ENCODE measurements around the gene RPRD1B. TPM values are rescaled to one million over a fixed set of nuclear protein-coding genes. Genes with fewer than 3 reads are reported as not detected.

RPRD1B gene
- polyA plus RNA-seq, 2 donors = 4.9 to 10.2 TPM

DNA sequence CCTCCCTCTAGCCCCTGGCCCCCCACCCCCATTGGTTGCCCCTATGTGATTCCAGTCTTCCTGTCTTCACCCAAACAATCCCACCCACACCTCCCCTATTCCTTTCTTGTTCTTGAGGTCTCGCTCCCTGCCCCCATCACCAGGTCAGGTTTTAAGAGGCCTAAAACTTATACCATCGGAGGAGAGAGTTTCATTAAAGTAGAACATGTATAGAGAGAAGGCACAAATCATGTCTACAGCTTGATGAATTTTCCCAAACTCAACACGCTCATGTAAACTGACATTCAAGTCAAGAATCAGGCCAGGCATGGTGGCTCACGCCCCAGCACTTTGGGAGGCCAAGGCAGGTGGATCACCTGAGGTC, 87.1 kb downstream of the RPRD1B start:
- no peak overlapping the region for H3K4me3 ChIP-seq (ENCODE audit: low read depth in 1 of 2, low read length in 2 of 2)

DNA sequence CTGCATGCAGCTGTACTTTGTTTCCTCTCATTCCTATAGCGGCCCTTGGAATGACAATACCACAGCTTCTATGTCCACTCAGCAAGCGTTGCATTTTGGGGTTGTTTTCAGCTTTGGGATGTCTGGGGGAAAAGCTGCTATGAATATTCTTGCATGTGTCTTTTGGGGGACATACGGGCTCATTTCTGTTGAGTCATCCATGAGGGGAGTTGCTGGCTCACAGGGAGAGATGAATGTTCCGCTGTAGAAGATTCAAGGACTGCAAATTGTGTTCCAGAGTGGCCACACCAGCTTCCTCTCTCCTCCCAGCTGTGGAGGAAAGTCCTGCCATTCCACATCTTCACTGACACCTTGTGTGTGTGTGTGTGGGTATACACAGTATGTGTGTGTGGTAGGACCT, 88.2 kb downstream of the RPRD1B start:
- 88 to 95% methylated on average over 4 of the region's 4 CpGs for WGBS, 2 donors
- H3K27ac ChIP-seq (ENCODE audit: low read depth in 2 of 2, low read length in 1 of 2) = no peak overlapping the region
- no peak overlapping the region for H3K4me3 ChIP-seq (ENCODE audit: low read depth in 1 of 2, low read length in 2 of 2)
- H3K27me3 ChIP-seq (ENCODE audit: control insufficient read depth in 1 of 2, insufficient read depth in 2 of 2, low read length in 2 of 2) = no peaks in the 10 kb centered on the region
- H3K4me1 ChIP-seq (ENCODE audit: control insufficient read depth in 2 of 2, insufficient read depth in 2 of 2, low read length in 1 of 2) = peaks cover 0 to 9% of the 10 kb centered on the region in 2 donors
- H3K36me3 ChIP-seq (ENCODE audit: control insufficient read depth in 2 of 2, insufficient read depth in 2 of 2, low read length in 1 of 2) = no peaks in the 10 kb centered on the region
- H3K9me3 ChIP-seq (ENCODE audit: control insufficient read depth in 2 of 2, insufficient read depth in 1 of 2, low read depth in 1 of 2, low read length in 1 of 2) = no peaks in the 10 kb centered on the region

More for the DNA sequence above, 87.1 kb downstream of the RPRD1B start:
- H3K4me1 ChIP-seq (ENCODE audit: control insufficient read depth in 2 of 2, insufficient read depth in 2 of 2, low read length in 1 of 2) = peaks cover 0 to 2% of the 10 kb centered on the region in 2 donors
- H3K27me3 ChIP-seq (ENCODE audit: control insufficient read depth in 1 of 2, insufficient read depth in 2 of 2, low read length in 2 of 2) = no peaks in the 10 kb centered on the region
- 96 to 98% methylated on average over 4 of the region's 4 CpGs for WGBS, 2 donors
- H3K36me3 ChIP-seq (ENCODE audit: control insufficient read depth in 2 of 2, insufficient read depth in 2 of 2, low read length in 1 of 2) = no peaks in the 10 kb centered on the region
- H3K27ac ChIP-seq (ENCODE audit: low read depth in 2 of 2, low read length in 1 of 2) = no peak overlapping the region
- no peaks in the 10 kb centered on the region for H3K9me3 ChIP-seq (ENCODE audit: control insufficient read depth in 2 of 2, insufficient read depth in 1 of 2, low read depth in 1 of 2, low read length in 1 of 2)

DNA sequence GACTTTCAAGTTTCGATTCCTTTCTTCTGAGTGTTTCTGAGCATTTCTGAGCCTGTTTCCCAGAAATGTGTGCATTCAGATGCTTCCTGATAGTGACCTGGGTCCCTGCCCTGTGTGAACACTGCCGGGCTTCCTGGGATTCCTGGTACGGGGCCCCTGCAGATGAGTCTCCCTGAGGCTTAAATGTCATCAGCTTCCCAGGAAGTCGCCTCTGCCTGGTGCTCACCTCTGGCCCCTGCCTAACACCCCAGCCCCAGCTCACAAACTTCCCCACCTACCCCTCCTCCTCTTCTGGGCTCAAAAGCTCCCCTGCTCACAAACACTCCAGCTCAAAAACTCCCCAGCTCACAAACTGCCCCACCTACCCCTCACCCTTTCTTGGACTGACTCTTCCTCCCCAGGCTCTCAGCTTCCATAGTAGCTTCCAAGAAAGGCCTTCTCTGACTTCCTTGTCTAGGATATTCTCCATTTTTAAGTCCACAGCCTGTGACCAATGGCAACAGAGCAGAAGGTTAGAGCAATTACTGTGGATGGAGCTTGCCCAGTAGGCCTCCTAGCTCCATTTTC, 89.6 kb downstream of the RPRD1B start:
- 30 to 43% methylated on average over 4 of the region's 4 CpGs for WGBS, 2 donors
- H3K4me1 ChIP-seq (ENCODE audit: control insufficient read depth in 2 of 2, insufficient read depth in 2 of 2, low read length in 1 of 2) = peaks cover 0 to 9% of the 10 kb centered on the region in 2 donors
- H3K4me3 ChIP-seq (ENCODE audit: low read depth in 1 of 2, low read length in 2 of 2) = no peak overlapping the region
- H3K9me3 ChIP-seq (ENCODE audit: control insufficient read depth in 2 of 2, insufficient read depth in 1 of 2, low read depth in 1 of 2, low read length in 1 of 2) = no peaks in the 10 kb centered on the region
- H3K36me3 ChIP-seq (ENCODE audit: control insufficient read depth in 2 of 2, insufficient read depth in 2 of 2, low read length in 1 of 2) = no peaks in the 10 kb centered on the region
- H3K27me3 ChIP-seq (ENCODE audit: control insufficient read depth in 1 of 2, insufficient read depth in 2 of 2, low read length in 2 of 2) = no peaks in the 10 kb centered on the region
- H3K27ac ChIP-seq (ENCODE audit: low read depth in 2 of 2, low read length in 1 of 2) = peak overlapping the region; percentile 24 to 45

DNA sequence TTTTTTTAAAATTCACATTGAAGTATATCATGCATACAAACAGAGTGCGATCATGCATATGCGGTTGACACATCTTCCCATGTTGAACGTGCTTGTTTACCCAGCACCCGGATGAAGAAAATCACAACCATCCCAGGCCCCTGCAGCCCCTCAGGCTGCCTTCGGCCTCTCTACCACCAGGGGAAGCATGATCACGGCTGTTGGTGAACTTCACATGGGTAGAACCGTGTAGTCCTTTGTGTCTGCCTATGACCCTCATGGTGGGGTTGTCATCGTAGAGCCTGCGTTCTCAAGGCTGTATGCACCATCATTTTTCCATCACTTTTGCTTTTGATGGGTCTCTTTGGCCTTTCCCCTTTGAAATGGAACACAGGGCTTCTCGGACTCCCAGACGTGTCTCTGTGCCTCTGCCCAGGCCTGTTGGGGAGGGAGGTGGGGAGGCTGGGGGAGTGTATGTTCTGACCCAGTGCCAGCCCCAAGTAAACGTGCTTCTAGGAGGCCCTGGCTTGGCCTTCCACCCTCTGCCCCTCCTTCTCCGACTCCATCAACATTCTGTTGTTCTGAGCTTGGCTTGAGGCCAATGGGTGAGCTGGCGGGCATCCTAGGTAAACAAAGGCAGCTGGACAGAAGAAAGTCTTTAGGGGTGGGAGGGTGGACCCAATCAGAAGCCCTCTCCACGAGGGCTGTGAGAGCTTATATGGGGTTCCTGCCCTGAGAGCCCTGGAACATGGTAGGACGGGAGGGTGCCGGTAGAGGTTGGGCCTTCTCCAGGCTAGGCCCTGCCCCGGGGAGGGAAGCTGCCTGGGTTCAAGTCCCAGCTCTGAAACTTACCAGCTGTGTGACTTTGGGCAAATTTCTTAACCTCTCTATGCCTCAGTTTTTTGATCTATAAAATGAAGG, 91.9 kb downstream of the RPRD1B start:
- H3K4me1 ChIP-seq (ENCODE audit: control insufficient read depth in 2 of 2, insufficient read depth in 2 of 2, low read length in 1 of 2) = peaks cover 0 to 9% of the 10 kb centered on the region in 2 donors
- no peaks in the 10 kb centered on the region for H3K27me3 ChIP-seq (ENCODE audit: control insufficient read depth in 1 of 2, insufficient read depth in 2 of 2, low read length in 2 of 2)
- WGBS, 2 donors = 51 to 52% methylated on average over 18 of the region's 18 CpGs
- no peak overlapping the region for H3K4me3 ChIP-seq (ENCODE audit: low read depth in 1 of 2, low read length in 2 of 2)
- H3K36me3 ChIP-seq (ENCODE audit: control insufficient read depth in 2 of 2, insufficient read depth in 2 of 2, low read length in 1 of 2) = no peaks in the 10 kb centered on the region
- H3K27ac ChIP-seq (ENCODE audit: low read depth in 2 of 2, low read length in 1 of 2) = peak overlapping the region; percentile 31 to 47
- no peaks in the 10 kb centered on the region for H3K9me3 ChIP-seq (ENCODE audit: control insufficient read depth in 2 of 2, insufficient read depth in 1 of 2, low read depth in 1 of 2, low read length in 1 of 2)

DNA sequence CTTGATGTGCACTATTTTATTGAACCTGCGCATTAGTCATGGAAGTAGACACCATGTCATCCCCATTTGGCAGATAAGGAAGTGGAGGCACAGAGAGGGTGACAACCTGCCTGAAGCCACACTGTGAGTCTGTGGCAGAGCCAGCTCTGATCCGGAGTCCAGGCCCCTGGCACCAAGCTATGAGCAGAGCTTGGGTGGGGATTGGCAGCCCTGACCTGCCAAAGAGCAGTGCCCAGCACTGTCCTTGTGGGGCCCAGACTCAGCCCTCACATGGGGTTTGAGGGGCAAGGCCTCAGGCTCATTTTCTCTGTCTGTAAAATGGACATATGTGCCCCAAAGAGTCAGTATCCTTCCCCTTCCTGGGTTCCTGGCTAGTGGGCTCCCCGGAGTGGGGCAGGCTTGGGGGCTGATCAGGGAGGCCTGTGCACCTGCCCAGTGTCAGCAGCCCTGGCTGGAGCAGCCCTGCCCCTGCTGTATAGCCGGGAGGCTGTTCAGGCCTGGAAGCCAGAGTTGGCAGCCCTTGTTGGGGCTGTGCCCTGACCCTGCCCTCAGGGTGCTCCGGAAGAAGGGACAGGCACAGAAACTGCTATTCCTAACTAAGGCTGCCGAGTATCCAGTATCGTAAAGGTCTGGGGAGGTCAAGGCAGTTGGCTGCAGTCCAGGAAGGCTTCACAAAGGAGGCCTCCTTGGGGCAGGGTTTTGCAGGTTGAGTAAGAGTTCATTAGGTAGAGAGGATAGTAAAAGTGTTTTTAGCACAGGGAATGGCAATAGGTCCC, 92.8 kb downstream of the RPRD1B start:
- WGBS, 2 donors = 68 to 73% methylated on average over 7 of the region's 7 CpGs
- Histone ChIP-seq H3K27ac (ENCODE audit: low read depth in 2 of 2, low read length in 1 of 2) (peak overlapping the region; percentile 63 to 71), H3K4me1 (ENCODE audit: control insufficient read depth in 2 of 2, insufficient read depth in 2 of 2, low read length in 1 of 2) (peaks cover 0 to 9% of the 10 kb centered on the region in 2 donors), H3K27me3 (ENCODE audit: control insufficient read depth in 1 of 2, insufficient read depth in 2 of 2, low read length in 2 of 2) (no peaks in the 10 kb centered on the region), H3K4me3 (ENCODE audit: low read depth in 1 of 2, low read length in 2 of 2) (no peak overlapping the region), H3K36me3 (ENCODE audit: control insufficient read depth in 2 of 2, insufficient read depth in 2 of 2, low read length in 1 of 2) (no peaks in the 10 kb centered on the region), H3K9me3 (ENCODE audit: control insufficient read depth in 2 of 2, insufficient read depth in 1 of 2, low read depth in 1 of 2, low read length in 1 of 2) (no peaks in the 10 kb centered on the region)

DNA sequence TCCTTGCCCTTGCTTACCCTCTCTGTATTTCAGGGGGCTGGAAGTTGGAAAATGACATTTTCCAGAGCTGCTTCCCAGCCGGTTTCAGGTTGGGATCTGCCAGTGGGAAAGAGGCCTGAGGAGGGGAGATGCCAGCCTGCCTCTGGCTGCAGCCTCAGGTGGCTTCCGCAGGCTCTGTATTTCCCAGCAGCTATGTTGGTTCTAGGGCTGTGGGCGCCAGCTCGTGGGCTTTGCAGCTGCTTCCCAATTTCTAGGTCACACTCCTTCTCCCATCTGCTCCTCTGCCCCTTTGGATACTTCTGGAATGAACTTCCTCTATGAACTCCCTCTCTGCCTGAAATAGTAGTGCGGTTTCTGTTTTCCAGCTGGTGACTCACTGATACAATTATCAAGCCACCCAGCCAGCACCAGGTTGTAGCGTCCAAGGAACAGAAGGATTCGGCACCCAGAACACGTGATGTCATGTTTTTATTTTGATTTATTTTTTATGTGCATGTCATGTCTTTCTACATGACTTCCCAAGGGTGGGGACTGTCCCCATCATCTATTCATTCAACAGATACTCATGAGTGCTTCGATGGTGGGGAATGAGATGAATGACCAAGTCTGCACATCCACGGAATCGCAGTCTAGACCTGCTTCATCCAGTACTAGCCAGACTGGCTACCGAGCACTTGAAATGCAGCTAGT, 93.5 kb downstream of the RPRD1B start:
- Histone ChIP-seq H3K36me3 (ENCODE audit: control insufficient read depth in 2 of 2, insufficient read depth in 2 of 2, low read length in 1 of 2) (no peaks in the 10 kb centered on the region), H3K27ac (ENCODE audit: low read depth in 2 of 2, low read length in 1 of 2) (peak overlapping the region in 1 of 2 donors; percentile 71)
- 49 to 56% methylated on average over 12 of the region's 12 CpGs for WGBS, 2 donors

DNA sequence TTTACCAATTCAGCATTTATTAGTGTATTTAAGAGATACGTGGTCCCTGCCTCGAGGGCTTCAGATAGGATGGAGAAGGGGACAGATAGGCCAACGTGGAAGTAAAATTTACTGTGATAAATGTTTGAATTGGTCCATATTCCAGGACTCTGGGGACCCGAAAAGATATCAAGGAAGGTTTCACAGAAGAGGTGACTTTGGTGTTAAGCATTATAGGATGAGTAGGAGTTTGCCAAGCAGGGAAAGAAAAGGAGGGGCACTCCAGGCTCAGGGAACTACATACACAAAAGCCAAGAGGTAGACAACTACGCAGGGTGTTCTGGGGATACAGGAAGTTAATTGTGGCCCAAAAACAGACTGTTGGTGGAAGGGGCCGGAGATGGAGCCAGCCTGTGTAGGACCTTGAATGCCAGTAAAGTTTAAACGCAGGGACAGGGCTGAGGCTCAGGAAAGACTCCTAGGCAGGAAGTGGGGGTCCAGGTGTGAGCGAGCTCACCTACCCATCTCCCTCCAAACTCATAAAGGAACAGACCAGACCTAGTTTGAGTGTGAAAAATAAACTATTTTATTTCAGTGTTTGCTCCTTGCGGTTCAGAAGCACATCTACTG, 94.5 kb downstream of the RPRD1B start:
- H3K9me3 ChIP-seq (ENCODE audit: control insufficient read depth in 2 of 2, insufficient read depth in 1 of 2, low read depth in 1 of 2, low read length in 1 of 2) = no peaks in the 10 kb centered on the region
- no peaks in the 10 kb centered on the region for H3K27me3 ChIP-seq (ENCODE audit: control insufficient read depth in 1 of 2, insufficient read depth in 2 of 2, low read length in 2 of 2)
- WGBS, 2 donors = 83 to 88% methylated on average over 9 of the region's 9 CpGs
- peaks cover 0 to 9% of the 10 kb centered on the region in 2 donors for H3K4me1 ChIP-seq (ENCODE audit: control insufficient read depth in 2 of 2, insufficient read depth in 2 of 2, low read length in 1 of 2)
- H3K36me3 ChIP-seq (ENCODE audit: control insufficient read depth in 2 of 2, insufficient read depth in 2 of 2, low read length in 1 of 2) = no peaks in the 10 kb centered on the region
- H3K27ac ChIP-seq (ENCODE audit: low read depth in 2 of 2, low read length in 1 of 2) = no peak overlapping the region
- no peak overlapping the region for H3K4me3 ChIP-seq (ENCODE audit: low read depth in 1 of 2, low read length in 2 of 2)

More for the DNA sequence above, 93.5 kb downstream of the RPRD1B start:
- Histone ChIP-seq H3K4me3 (ENCODE audit: low read depth in 1 of 2, low read length in 2 of 2) (no peak overlapping the region), H3K27me3 (ENCODE audit: control insufficient read depth in 1 of 2, insufficient read depth in 2 of 2, low read length in 2 of 2) (no peaks in the 10 kb centered on the region), H3K9me3 (ENCODE audit: control insufficient read depth in 2 of 2, insufficient read depth in 1 of 2, low read depth in 1 of 2, low read length in 1 of 2) (no peaks in the 10 kb centered on the region), H3K4me1 (ENCODE audit: control insufficient read depth in 2 of 2, insufficient read depth in 2 of 2, low read length in 1 of 2) (peaks cover 0 to 9% of the 10 kb centered on the region in 2 donors)

DNA sequence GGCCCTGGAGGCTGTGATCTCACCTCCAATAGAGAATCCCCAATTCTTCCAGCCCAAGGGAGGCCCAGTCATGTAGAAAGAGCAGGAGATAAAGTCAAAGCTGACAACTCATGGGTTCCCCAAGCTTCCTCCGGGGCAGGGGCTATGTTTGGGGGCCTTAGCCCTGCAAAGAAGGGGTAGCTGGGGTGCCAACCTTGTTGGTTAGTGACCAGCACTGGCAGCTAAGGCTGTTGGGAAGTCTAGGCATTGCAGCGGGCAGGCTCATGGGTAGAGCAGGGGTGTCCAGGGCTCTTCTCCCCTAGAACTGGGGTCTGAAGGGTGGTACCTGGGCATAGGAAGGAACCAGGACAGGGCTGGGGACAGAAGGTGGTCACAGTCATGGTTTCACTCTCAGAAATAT, 95.1 kb downstream of the RPRD1B start:
- Histone ChIP-seq H3K36me3 (ENCODE audit: control insufficient read depth in 2 of 2, insufficient read depth in 2 of 2, low read length in 1 of 2) (no peaks in the 10 kb centered on the region), H3K4me3 (ENCODE audit: low read depth in 1 of 2, low read length in 2 of 2) (no peak overlapping the region), H3K27ac (ENCODE audit: low read depth in 2 of 2, low read length in 1 of 2) (no peak overlapping the region), H3K27me3 (ENCODE audit: control insufficient read depth in 1 of 2, insufficient read depth in 2 of 2, low read length in 2 of 2) (no peaks in the 10 kb centered on the region), H3K4me1 (ENCODE audit: control insufficient read depth in 2 of 2, insufficient read depth in 2 of 2, low read length in 1 of 2) (peaks cover 0 to 9% of the 10 kb centered on the region in 2 donors), H3K9me3 (ENCODE audit: control insufficient read depth in 2 of 2, insufficient read depth in 1 of 2, low read depth in 1 of 2, low read length in 1 of 2) (no peaks in the 10 kb centered on the region)
- 87 to 96% methylated on average over 2 of the region's 2 CpGs for WGBS, 2 donors

All from esophagus (tissue), 2 donors.